Progenitor cell of endocrine pancreas (in vitro differentiated cells): Measurements from ENCODE around the gene IL1A. TPM values are rescaled to one million over a fixed set of nuclear protein-coding genes. Genes with fewer than 3 reads are reported as not detected.

Source experiments
- DNase-seq: peaks from one replicate; pipeline ENCODE4 v3.0.0; 2021; ENCODE audit warnings: low spot score; ENCODE audit not compliant: unreplicated experiment
- H3K27ac Mint-ChIP-seq: 2 replicates; pipeline ENCODE4 v1.8.0; 2021; ENCODE audit warnings: mild to moderate bottlenecking, moderate library complexity, mixed read lengths
- H3K27me3 Mint-ChIP-seq: 2 replicates; pipeline ENCODE4 v1.8.0; 2021; ENCODE audit warnings: mixed read lengths
- H3K36me3 Mint-ChIP-seq: 2 replicates; pipeline ENCODE4 v1.8.0; 2022; ENCODE audit warnings: mixed read lengths; ENCODE audit not compliant: insufficient read depth
- H3K4me1 Mint-ChIP-seq: 2 replicates; pipeline ENCODE4 v1.8.0; 2021; ENCODE audit warnings: low read depth, mixed read lengths
- H3K4me3 Mint-ChIP-seq: 2 replicates; pipeline ENCODE4 v1.8.0; 2021; ENCODE audit warnings: low read depth, mild to moderate bottlenecking, moderate library complexity, mixed read lengths
- H3K9me3 Mint-ChIP-seq: 2 replicates; pipeline ENCODE4 v1.8.0; 2021; ENCODE audit warnings: low read depth, mixed read lengths
- total RNA-seq: library from RNA; stranded (reverse); gene quantifications from 2 replicates; pipeline ENCODE4 v1.2.1, GENCODE V29; 2021
- TF ChIP-seq, protein P1 (sequence below): fragments of 200-600 bp; sonication (generic); IDR thresholded peaks from one replicate; pipeline ENCODE4 v1.5.0; 2021; ENCODE audit warnings: antibody characterized with exemption, mild to moderate bottlenecking; ENCODE audit not compliant: unreplicated experiment

Gene IL1A
- total RNA-seq, 1 donor from 2014 or later = 0.12 TPM

DNA sequence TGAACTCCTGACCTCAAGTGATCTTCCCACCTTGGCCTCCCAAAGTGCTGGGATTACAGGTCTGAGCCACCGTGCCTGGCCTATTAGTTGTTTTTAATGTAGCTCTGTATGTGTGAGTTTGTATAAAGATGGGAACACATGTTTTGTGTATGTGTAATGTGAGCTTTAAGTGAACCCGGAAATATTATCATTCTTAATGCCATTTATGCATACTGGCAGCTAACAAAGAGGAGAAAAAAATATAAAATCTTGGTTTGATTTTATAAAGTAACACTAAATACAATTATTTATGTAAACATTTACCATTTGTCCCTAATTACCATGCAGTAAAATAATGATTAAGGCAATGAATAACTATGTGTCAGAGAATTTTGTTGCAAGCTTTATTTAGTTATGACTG is 10.7 kb downstream of the IL1A start:
- Mint-ChIP-seq H3K27ac (no peak overlapping the region), H3K4me1 (peaks cover 7% of the 10 kb centered on the region), H3K9me3 (no peaks in the 10 kb centered on the region), H3K27me3 (peaks cover 5% of the 10 kb centered on the region), H3K4me3 (no peak overlapping the region), H3K36me3 (no peaks in the 10 kb centered on the region)
- TF ChIP-seq, protein P1, sequence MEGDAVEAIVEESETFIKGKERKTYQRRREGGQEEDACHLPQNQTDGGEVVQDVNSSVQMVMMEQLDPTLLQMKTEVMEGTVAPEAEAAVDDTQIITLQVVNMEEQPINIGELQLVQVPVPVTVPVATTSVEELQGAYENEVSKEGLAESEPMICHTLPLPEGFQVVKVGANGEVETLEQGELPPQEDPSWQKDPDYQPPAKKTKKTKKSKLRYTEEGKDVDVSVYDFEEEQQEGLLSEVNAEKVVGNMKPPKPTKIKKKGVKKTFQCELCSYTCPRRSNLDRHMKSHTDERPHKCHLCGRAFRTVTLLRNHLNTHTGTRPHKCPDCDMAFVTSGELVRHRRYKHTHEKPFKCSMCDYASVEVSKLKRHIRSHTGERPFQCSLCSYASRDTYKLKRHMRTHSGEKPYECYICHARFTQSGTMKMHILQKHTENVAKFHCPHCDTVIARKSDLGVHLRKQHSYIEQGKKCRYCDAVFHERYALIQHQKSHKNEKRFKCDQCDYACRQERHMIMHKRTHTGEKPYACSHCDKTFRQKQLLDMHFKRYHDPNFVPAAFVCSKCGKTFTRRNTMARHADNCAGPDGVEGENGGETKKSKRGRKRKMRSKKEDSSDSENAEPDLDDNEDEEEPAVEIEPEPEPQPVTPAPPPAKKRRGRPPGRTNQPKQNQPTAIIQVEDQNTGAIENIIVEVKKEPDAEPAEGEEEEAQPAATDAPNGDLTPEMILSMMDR = no peak
- DNase-seq = no peak

DNA sequence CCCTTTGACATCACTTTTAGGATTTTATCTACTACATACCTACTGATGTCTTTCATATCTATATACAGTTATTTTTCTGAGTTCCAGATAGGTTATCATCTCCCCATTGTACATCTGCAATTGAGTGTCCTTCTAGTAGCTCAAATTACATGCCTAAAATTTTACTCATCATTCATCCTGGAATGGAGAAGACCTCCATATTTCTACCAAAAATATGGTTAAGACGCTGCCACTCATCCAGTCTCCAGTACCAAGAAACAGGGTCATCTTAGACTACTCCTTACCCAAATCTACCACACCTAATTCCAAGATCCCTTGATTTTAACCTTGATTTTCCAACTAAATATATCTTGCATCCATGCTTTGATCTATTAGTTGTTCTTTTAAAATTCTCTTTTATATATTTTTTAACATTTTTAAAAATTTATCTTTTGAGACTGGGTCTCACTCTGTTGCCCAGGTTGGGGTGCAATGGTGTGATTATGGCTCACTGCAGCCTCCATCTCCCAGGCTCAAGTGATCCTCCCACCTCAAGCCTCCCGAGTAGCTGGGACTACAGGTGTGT is 11.3 kb downstream of the IL1A start:
- TF ChIP-seq, protein P1 = no peak
- Mint-ChIP-seq H3K27ac (no peak overlapping the region), H3K4me1 (peaks cover 7% of the 10 kb centered on the region), H3K9me3 (no peaks in the 10 kb centered on the region), H3K36me3 (no peaks in the 10 kb centered on the region), H3K27me3 (peaks cover 5% of the 10 kb centered on the region), H3K4me3 (no peak overlapping the region)
- no peak for DNase-seq

DNA sequence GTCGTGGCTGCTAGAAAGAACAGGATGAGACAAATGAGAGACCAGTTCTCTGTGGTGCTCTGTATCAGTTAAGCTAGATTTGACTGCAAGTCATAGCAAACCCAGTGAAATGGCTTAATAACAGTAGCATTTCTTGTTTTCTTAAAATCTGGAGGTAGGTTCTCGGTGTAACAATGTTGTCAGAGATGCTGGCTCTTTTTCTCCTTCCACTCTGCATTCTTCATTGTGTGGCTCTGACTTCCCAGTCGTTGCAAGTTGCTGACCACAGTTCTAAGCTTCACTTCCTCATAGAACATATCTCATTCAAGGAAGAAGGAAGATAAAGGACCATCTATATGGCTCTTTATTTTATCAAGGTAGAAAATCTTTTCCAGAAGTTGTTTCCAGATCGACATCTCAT is 12.0 kb downstream of the IL1A start:
- TF ChIP-seq, protein P1 = no peak
- Mint-ChIP-seq H3K4me1 (peaks cover 4% of the 10 kb centered on the region), H3K4me3 (no peak overlapping the region), H3K27ac (no peak overlapping the region), H3K36me3 (no peaks in the 10 kb centered on the region), H3K27me3 (peaks cover 5% of the 10 kb centered on the region), H3K9me3 (peaks cover 3% of the 10 kb centered on the region)
- no peak for DNase-seq

DNA sequence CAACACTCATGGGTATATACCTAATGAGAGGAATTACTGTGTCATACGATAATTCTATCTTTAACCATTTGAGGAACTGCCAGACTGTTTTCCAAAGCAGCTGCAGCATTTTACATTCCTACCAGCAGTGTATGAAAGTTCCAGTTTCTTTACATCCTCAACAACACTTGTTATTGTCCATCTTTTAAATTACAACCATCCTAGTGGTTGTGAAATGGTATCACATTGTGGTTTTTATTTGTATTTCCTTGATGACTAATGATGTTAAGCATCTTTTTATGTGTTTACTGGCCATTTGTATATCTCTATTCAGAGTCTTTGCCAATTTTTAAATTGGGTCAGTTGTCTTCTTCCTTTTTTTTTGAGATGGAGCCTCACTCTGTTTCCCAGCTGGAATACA is 15.9 kb downstream of the IL1A start:
- H3K36me3 Mint-ChIP-seq = no peaks in the 10 kb centered on the region
- DNase-seq = no peak
- peaks cover 3% of the 10 kb centered on the region for H3K9me3 Mint-ChIP-seq
- peaks cover 6% of the 10 kb centered on the region for H3K4me1 Mint-ChIP-seq
- H3K4me3 Mint-ChIP-seq = no peak overlapping the region
- TF ChIP-seq, protein P1 = no peak
- H3K27me3 Mint-ChIP-seq = no peaks in the 10 kb centered on the region
- H3K27ac Mint-ChIP-seq = no peak overlapping the region

DNA sequence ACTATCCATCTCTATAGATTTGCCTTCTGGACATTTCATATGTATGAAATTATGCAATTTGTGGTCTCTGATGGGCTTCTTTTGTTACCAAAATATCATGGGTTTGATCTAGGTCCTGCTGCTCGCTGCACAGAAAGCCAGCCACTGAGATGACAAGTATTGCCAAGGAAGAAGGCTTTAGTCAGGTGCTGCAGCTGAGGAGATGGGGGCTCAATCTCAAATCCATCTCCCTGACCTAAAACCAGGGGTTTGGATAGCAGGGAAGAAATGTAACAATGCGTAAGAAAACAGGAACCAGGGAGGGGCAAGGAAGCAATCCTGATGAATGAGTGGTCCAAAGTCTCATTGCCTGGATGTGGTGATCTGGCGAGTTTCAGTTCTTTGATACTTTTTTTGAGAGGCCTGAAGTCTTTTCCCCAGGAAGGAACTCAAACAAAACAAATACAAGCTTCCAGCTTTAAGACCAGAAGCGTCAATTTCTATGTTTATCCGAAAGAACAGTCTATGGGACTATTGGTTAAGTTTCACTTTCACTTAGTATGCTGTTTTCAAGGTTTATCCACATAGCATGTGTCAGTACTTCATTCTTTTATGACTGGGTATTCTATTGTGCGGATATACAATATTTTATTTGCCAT is 16.5 kb downstream of the IL1A start:
- no peak for DNase-seq
- Mint-ChIP-seq H3K4me1 (peaks cover 9% of the 10 kb centered on the region), H3K27ac (no peak overlapping the region), H3K27me3 (no peaks in the 10 kb centered on the region), H3K4me3 (no peak overlapping the region), H3K9me3 (peaks cover 3% of the 10 kb centered on the region), H3K36me3 (no peaks in the 10 kb centered on the region)
- TF ChIP-seq, protein P1 = no peak
